ENCODE results near the gene PAPOLB.

GRCh38 chr7:4822677-4823076 lies 39.2 kb downstream of the PAPOLB start:
- TF ChIP-seq GATA2 (IDR thresholded peaks at IDR 0.05; ENCODE audit: low read depth, low read length), result no peak
- TF ChIP-seq GATA3 (IDR thresholded peaks at IDR 0.05; ENCODE audit: low read depth, low read length), result no peak

Measured in SH-SY5Y (cell line).